BLaER1 treated with 17β-estradiol and CSF1 and Interleukin-3, amounts not matched to agents 10 nM and 100 nM (cell line): ENCODE measurements around the gene SLC10A1.

Experiments used
- H3K27ac ChIP-seq, 11 experiments: shearing (Covaris generic); formaldehyde crosslinking; 2 replicates each; pipeline ENCODE4 v1.8.1; 2022
- H3K27me3 ChIP-seq, 11 experiments: shearing (Covaris generic); formaldehyde crosslinking; 2 replicates each; pipeline ENCODE4 v1.8.1; 2022
- H3K36me3 ChIP-seq, 11 experiments: shearing (Covaris generic); formaldehyde crosslinking; 2 replicates each; pipeline ENCODE4 v1.8.1; 2022
- H3K4me1 ChIP-seq, 10 experiments: shearing (Covaris generic); formaldehyde crosslinking; 2 replicates each; pipeline ENCODE4 v1.8.1; 2022
- H3K4me2 ChIP-seq, 11 experiments: shearing (Covaris generic); formaldehyde crosslinking; 2 replicates each; pipeline ENCODE4 v1.8.1; 2022
- H3K4me3 ChIP-seq, 10 experiments: shearing (Covaris generic); formaldehyde crosslinking; 2 replicates each; pipeline ENCODE4 v1.8.1; 2022
- H3K9ac ChIP-seq, 11 experiments: shearing (Covaris generic); formaldehyde crosslinking; 2 replicates each; pipeline ENCODE4 v1.8.1; 2022
- H3K9me3 ChIP-seq, 11 experiments: shearing (Covaris generic); formaldehyde crosslinking; replicated peaks in 1 of 11; 2 replicates each; pipeline ENCODE4 v1.8.1; 2022
- H4K20me1 ChIP-seq, 11 experiments: shearing (Covaris generic); formaldehyde crosslinking; 2 replicates each; pipeline ENCODE4 v1.8.1; 2022
- Cebpa-rat ChIP-seq, 11 experiments: shearing (Covaris generic); IDR thresholded peaks; 2 replicates each; pipeline ENCODE4 v1.8.1; 2022

The SLC10A1 gene

GRCh38 chr14:69767369-69767999 lies 29.6 kb downstream of the SLC10A1 start:
- peaks cover 26 to 62% (median 39%) of the 10 kb centered on the region in 10 experiments for H3K4me1 ChIP-seq
- H3K4me2 ChIP-seq: peak overlapping the region; percentile 81 to 95 (median 89)
- H3K4me3 ChIP-seq: peak overlapping the region; percentile 85 to 100 (median 92)
- H3K9me3 ChIP-seq: peaks cover 0 to 35% (median 7%) of the 10 kb centered on the region in 11 experiments; a peak in 11 of 22 replicates
- H3K36me3 ChIP-seq: peaks cover 46 to 49% (median 48%) of the 10 kb centered on the region in 11 experiments
- H3K27ac ChIP-seq: peak overlapping the region; percentile 95 to 100 (median 99)
- peak overlapping the region; percentile 93 to 100 (median 99) for H3K9ac ChIP-seq
- peaks cover 41 to 50% (median 49%) of the 10 kb centered on the region in 11 experiments for H4K20me1 ChIP-seq
- no peak for TF ChIP-seq Cebpa-rat (IDR thresholded peaks at IDR 0.05)
- H3K27me3 ChIP-seq: no peaks in the 10 kb centered on the region

GRCh38 chr14:69766984-69767368 lies 30.1 kb downstream of the SLC10A1 start, which contains the start of gene SRSF5:
Gene SRSF5 (plus strand): TSS chr14:69767142. CDS start chr14:69768157, 1,015 bp downstream.
- no peak for TF ChIP-seq Cebpa-rat (IDR thresholded peaks at IDR 0.05)
- no peaks in the 10 kb centered on the region for H3K27me3 ChIP-seq

GRCh38 chr14:69763761-69764510 lies 33.1 kb downstream of the SLC10A1 start:
- H3K9ac ChIP-seq: no peak overlapping the region
- H3K9me3 ChIP-seq: peaks cover 0 to 40% (median 7%) of the 10 kb centered on the region in 11 experiments; a peak in 11 of 22 replicates
- H3K27ac ChIP-seq: peak overlapping the region in 7 of 11 experiments; percentile 12 to 65 (median 55); a peak in 11 of 22 replicates
- no peaks in the 10 kb centered on the region for H3K27me3 ChIP-seq
- H3K36me3 ChIP-seq: peaks cover 11 to 13% (median 12%) of the 10 kb centered on the region in 11 experiments
- peaks cover 13 to 14% (median 14%) of the 10 kb centered on the region in 11 experiments for H4K20me1 ChIP-seq
- 0 out of 20 replicates have a peak overlapping the region, but pooled peaks of 1 of the 10 experiments have one; percentile 1 for H3K4me3 ChIP-seq
- TF ChIP-seq Cebpa-rat (IDR thresholded peaks at IDR 0.05): no peak
- peak overlapping the region in 4 of 11 experiments; percentile 20 to 45 (median 27); a peak in 4 of 22 replicates for H3K4me2 ChIP-seq
- H3K4me1 ChIP-seq: peaks cover 21 to 62% (median 43%) of the 10 kb centered on the region in 10 experiments

More at GRCh38 chr14:69766984-69767368, 30.1 kb downstream of the SLC10A1 start, which contains the start of gene SRSF5:
- Histone ChIP-seq H3K4me3 (peak within 1 kb of the TSS; percentile 85 to 100 (median 92)), H3K27ac (peak within 1 kb of the TSS; percentile 95 to 100 (median 99)), H4K20me1 (peaks cover 36 to 45% (median 44%) of the 10 kb centered on the region in 11 experiments), H3K36me3 (peaks cover 41 to 44% (median 43%) of the 10 kb centered on the region in 11 experiments), H3K4me2 (peak within 1 kb of the TSS; percentile 81 to 95 (median 89)), H3K4me1 (peaks cover 26 to 62% (median 39%) of the 10 kb centered on the region in 10 experiments), H3K9me3 (peaks cover 0 to 35% (median 7%) of the 10 kb centered on the region in 11 experiments; a peak in 11 of 22 replicates), H3K9ac (peak within 1 kb of the TSS; percentile 93 to 100 (median 99))

GRCh38 chr14:69760810-69761209 lies 36.2 kb downstream of the SLC10A1 start:
- H3K27ac ChIP-seq: peak overlapping the region in 8 of 11 experiments; percentile 5 to 72 (median 60); a peak in 14 of 22 replicates
- H3K27me3 ChIP-seq: no peaks in the 10 kb centered on the region
- H3K4me1 ChIP-seq: peaks cover 3 to 56% (median 28%) of the 10 kb centered on the region in 10 experiments
- H3K36me3 ChIP-seq: no peaks in the 10 kb centered on the region
- H3K4me2 ChIP-seq: peak overlapping the region in 10 of 11 experiments; percentile 14 to 83 (median 65); a peak in 19 of 22 replicates
- no peaks in the 10 kb centered on the region for H4K20me1 ChIP-seq
- peak overlapping the region in 1 of 10 experiments; percentile 33; a peak in 1 of 20 replicates for H3K4me3 ChIP-seq
- peaks cover 0 to 36% (median 7%) of the 10 kb centered on the region in 11 experiments; a peak in 11 of 22 replicates for H3K9me3 ChIP-seq
- H3K9ac ChIP-seq: peak overlapping the region in 2 of 11 experiments; percentile 30 to 34; a peak in 1 of 22 replicates
- TF ChIP-seq Cebpa-rat (IDR thresholded peaks at IDR 0.05): no peak

- Histone ChIP-seq H3K27ac (no peak overlapping the region), H3K9me3 (peaks cover 0 to 24% (median 0%) of the 10 kb centered on the region in 11 experiments; a peak in 3 of 22 replicates), H4K20me1 (no peaks in the 10 kb centered on the region), H3K4me2 (no peak overlapping the region), H3K9ac (no peak overlapping the region), H3K36me3 (no peaks in the 10 kb centered on the region), H3K4me1 (peaks cover 0 to 55% (median 27%) of the 10 kb centered on the region in 10 experiments; a peak in 18 of 20 replicates), H3K4me3 (no peak overlapping the region), H3K27me3 (no peaks in the 10 kb centered on the region)
- no peak for TF ChIP-seq Cebpa-rat (IDR thresholded peaks at IDR 0.05)
Measured at GRCh38 chr14:69756298-69756697, 40.7 kb downstream of the SLC10A1 start.

- Histone ChIP-seq H3K9me3 (peaks cover 0 to 24% (median 0%) of the 10 kb centered on the region in 11 experiments; a peak in 3 of 22 replicates), H3K27ac (no peak overlapping the region), H3K9ac (no peak overlapping the region), H3K4me1 (peaks cover 0 to 51% (median 22%) of the 10 kb centered on the region in 10 experiments; a peak in 18 of 20 replicates), H3K27me3 (no peaks in the 10 kb centered on the region), H4K20me1 (no peaks in the 10 kb centered on the region), H3K36me3 (no peaks in the 10 kb centered on the region), H3K4me3 (no peak overlapping the region), H3K4me2 (peak overlapping the region in 3 of 11 experiments; percentile 16 to 42 (median 36); a peak in 4 of 22 replicates)
- no peak for TF ChIP-seq Cebpa-rat (IDR thresholded peaks at IDR 0.05)
Measured at GRCh38 chr14:69755784-69756183, 41.3 kb downstream of the SLC10A1 start.

GRCh38 chr14:69755296-69755695 lies 41.7 kb downstream of the SLC10A1 start:
- peaks cover 0 to 24% (median 0%) of the 10 kb centered on the region in 11 experiments; a peak in 3 of 22 replicates for H3K9me3 ChIP-seq
- no peak overlapping the region for H3K9ac ChIP-seq
- no peaks in the 10 kb centered on the region for H4K20me1 ChIP-seq
- peaks cover 0 to 46% (median 17%) of the 10 kb centered on the region in 10 experiments; a peak in 18 of 20 replicates for H3K4me1 ChIP-seq
- H3K27me3 ChIP-seq: no peaks in the 10 kb centered on the region
- no peaks in the 10 kb centered on the region for H3K36me3 ChIP-seq
- no peak for TF ChIP-seq Cebpa-rat (IDR thresholded peaks at IDR 0.05)
- H3K4me2 ChIP-seq: peak overlapping the region in 3 of 11 experiments; percentile 16 to 42 (median 36); a peak in 5 of 22 replicates
- H3K4me3 ChIP-seq: no peak overlapping the region
- no peak overlapping the region for H3K27ac ChIP-seq

GRCh38 chr14:69754487-69754886 lies 42.6 kb downstream of the SLC10A1 start:
- Histone ChIP-seq H3K9ac (no peak overlapping the region; a peak in 1 of 22 replicates), H3K4me1 (peaks cover 0 to 41% (median 13%) of the 10 kb centered on the region in 10 experiments; a peak in 18 of 20 replicates), H3K27me3 (no peaks in the 10 kb centered on the region), H3K36me3 (no peaks in the 10 kb centered on the region), H3K4me3 (no peak overlapping the region), H3K27ac (no peak overlapping the region; a peak in 1 of 22 replicates), H3K4me2 (peak overlapping the region in 3 of 11 experiments; percentile 20 to 32 (median 31); a peak in 3 of 22 replicates), H3K9me3 (peaks cover 0 to 23% (median 0%) of the 10 kb centered on the region in 11 experiments; a peak in 3 of 22 replicates), H4K20me1 (no peaks in the 10 kb centered on the region)
- no peak for TF ChIP-seq Cebpa-rat (IDR thresholded peaks at IDR 0.05)
